Fibroblast of pulmonary artery (primary cell): ENCODE data around the gene CLIC3.

Experiments
- DNase-seq: peaks from one replicate; pipeline ENCODE4 v3.0.0-alpha.2; 2010; ENCODE audit warnings: low read depth
- H3K4me3 ChIP-seq: replicated peaks from 2 replicates; pipeline ENCODE4 v1.5.1; 2011; ENCODE audit warnings: low read depth, mild to moderate bottlenecking, control low read depth, low read length, moderate library complexity
- CTCF ChIP-seq: IDR thresholded peaks from 2 replicates; pipeline ENCODE4 v1.5.1; 2011; ENCODE audit warnings: mild to moderate bottlenecking, control low read depth, low read length, inconsistent platforms; ENCODE audit errors: missing control alignments

The CLIC3 gene

GRCh38 chr9:136964171-136964689, 32.1 kb downstream of the CLIC3 start:
- TF ChIP-seq CTCF, result no peak
- H3K4me3 ChIP-seq, result no peak overlapping the region
- no peak for DNase-seq

GRCh38 chr9:136963751-136964150, 32.6 kb downstream of the CLIC3 start:
- DNase-seq, result no peak
- TF ChIP-seq CTCF, result no peak

GRCh38 chr9:136963341-136963740, 33.0 kb downstream of the CLIC3 start:
- no peak for DNase-seq
- TF ChIP-seq CTCF, result no peak
- H3K4me3 ChIP-seq, result no peak overlapping the region

More at GRCh38 chr9:136963751-136964150, 32.6 kb downstream of the CLIC3 start:
- no peak overlapping the region for H3K4me3 ChIP-seq

- DNase-seq, result no peak
- TF ChIP-seq CTCF, result no peak
- H3K4me3 ChIP-seq, result no peak overlapping the region
Observed at GRCh38 chr9:136962701-136963248, 33.6 kb downstream of the CLIC3 start.

GRCh38 chr9:136962163-136962562, 34.2 kb downstream of the CLIC3 start:
- DNase-seq, result no peak
- no peak for TF ChIP-seq CTCF

GRCh38 chr9:136961279-136962065, 34.9 kb downstream of the CLIC3 start:
- H3K4me3 ChIP-seq, result no peak overlapping the region
- no peak for TF ChIP-seq CTCF
- no peak for DNase-seq

More at GRCh38 chr9:136962163-136962562, 34.2 kb downstream of the CLIC3 start:
- no peak overlapping the region for H3K4me3 ChIP-seq
